GM18858 (cell line): Measurements from ENCODE around the gene CYP17A1.
"Not testable (repeated sequence)": the region's sequence is repeated elsewhere in the genome, so short reads cannot be mapped to it uniquely, and the experiment has no call there.

Experiments
- ATAC-seq: cut with Tn5 transposase; IDR thresholded peaks from one replicate; pipeline ENCODE4 v1.9.1; 2021; ENCODE audit not compliant: unreplicated experiment

CYP17A1 gene

DNA sequence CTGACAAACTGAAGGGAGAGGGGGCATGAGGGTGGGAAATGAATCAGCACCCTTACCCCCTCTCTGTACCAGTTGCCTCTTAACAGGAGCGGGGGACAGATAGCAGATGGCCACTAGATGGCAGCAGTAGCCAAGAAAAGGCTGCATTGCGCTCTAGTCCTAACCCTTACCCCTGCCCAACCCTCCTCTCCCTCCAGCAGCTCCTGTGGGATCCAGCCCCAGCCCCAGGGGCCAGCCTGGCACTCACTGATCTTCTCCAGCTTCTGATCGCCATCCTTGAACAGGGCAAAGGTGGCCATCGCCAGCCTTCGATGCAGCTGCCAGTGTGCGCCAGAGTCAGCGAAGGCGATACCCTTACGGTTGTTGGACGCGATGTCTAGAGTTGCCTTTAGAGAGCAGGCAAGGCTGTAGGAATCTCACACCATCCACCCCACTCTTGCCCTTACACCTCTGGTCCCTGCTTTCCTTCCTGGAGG, 2.2 kb downstream of the CYP17A1 start:
- no peak for ATAC-seq

DNA sequence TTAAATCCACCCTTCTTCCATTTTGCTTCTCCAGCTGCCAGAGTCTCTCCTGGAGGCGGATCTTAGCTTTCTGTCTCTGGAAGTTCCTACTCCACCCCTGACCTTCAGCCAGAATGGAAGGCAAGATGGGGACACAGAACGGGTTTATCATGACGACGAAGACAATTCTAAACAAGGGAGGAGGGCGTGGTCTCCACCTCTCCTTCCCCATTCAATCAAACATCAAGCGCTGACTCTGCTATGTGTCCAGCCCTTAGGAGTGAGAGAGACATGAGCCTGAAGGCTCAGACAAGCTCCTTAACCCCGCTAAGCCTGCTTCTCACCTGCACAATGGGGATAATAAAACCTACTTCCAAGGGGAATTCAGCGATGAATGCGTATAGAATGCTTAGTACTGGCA, 3.1 kb downstream of the CYP17A1 start:
- no peak for ATAC-seq

DNA sequence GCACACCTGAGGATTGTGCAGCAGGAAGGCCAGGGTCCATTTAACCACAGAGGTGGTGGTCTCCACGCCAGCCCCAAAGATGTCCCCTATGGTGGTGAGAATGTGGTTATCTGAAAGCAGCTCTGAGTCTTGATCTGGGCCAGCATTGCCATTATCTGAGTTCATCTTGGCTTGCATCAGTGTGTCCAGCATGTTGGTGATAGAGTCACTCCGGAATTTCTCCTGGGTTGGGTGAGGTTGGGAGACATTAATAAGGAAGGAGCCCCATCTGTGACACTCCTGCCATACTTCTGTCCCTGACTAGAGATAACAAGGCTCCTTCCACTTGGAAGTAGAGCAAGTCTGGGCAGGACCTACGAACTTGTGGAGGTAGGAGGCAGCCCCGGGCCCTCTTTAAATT, 4.2 kb downstream of the CYP17A1 start:
- ATAC-seq, result no peak

DNA sequence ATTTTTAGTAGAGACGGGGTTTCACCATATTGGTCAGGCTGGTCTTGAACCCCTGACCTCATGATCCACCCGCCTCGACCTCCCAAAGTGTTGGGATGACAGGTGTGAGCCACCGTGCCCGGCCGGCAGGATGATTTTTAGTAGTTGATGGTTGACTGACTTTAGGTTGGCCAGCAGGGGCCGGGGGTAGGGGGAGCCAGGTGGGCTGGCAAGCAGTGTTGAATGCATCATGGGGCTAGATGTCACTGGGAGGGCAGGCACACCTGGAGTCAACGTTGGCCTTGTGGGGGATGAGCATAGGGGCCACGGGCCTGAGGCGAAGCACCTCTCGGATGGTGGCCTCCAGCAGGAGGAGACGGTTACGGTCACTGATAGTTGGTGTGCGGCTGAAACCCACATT, 5.0 kb downstream of the CYP17A1 start:
- no peak for ATAC-seq

DNA sequence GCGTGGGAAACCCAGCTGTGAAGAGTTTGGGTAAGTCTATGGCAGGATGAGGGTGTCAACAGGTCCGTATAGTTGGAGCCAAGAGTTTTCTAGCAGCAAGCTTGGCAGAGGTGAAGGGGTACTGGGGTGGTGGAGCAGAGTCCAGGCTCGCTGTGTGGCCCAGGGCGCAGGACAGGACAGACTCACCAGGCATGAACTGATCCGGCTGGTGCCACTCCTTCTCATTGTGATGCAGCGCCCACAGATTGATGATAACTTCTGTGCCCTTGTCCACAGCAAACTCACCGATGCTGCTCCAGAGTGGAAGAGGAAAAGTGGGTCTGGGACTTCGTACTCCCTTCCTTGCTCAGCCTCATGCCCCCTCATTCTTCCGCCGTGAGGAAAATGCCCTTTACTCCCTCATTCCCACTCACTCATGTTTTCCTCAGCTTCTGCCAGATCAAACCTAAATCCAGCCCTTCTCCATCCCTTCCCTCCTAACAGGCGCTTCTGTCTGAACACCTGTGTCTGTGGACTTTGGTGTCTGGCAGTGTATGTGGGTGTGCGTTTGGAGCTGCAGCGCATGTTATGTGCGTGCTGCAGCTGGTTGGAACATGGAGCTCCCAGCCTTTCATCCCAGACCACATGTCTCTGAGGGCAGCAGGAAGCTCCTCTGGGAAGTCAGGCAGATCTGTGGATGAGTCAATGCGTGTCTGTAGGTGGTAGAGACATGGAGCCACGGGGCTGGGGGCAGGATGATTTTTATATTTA, 5.7 kb downstream of the CYP17A1 start:
- no peak for ATAC-seq

DNA sequence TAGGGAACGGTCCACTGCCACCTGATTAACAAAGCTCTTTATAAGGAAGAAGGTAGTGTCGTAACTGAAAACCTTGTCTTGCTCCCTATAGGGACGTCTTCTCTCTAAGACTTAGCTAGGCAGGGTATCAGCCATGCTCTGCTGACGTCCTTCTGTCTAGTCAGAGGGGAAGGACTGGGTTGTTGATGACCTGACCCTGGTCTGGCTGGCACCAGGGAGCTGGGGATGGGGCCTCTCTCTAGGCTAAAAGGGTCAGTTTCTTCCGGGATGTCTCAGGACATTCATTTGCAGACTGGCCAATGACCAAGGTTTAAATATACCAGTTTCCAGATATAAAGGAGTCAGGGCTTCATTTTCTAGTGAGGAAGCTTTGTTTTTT, 9.6 kb downstream of the CYP17A1 start:
- no peak for ATAC-seq

DNA sequence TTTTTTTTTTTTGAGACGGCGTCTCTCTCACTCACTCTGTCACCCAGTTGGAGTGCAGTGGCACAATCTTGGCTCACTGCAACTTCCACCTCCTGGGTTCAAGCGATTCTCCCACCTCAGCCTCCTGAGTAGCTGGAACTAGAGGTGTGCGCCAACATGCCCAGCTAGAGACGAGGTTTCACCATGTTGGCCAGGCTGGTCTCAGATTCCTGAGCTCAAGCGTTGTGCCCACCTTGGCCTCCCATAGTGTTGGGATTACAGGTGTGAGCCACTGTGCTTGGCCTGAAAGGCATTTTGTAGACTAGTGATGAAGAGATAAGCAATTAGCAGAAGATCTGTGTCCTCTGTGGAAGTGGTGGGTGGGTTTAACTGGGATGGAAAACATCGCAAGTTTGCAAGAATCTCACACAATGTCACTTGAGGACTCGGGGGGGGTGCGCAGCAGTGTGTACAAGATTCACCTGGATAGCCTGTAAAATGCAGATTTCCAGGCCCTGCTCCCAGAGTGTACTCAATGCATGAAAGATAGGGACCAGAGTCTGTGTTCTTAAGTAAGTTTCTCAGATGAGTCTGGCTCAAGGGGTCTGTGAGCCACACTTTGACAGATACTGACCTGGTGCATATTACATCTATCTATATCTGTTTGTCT, 10.9 kb downstream of the CYP17A1 start:
- ATAC-seq, result no peak

DNA sequence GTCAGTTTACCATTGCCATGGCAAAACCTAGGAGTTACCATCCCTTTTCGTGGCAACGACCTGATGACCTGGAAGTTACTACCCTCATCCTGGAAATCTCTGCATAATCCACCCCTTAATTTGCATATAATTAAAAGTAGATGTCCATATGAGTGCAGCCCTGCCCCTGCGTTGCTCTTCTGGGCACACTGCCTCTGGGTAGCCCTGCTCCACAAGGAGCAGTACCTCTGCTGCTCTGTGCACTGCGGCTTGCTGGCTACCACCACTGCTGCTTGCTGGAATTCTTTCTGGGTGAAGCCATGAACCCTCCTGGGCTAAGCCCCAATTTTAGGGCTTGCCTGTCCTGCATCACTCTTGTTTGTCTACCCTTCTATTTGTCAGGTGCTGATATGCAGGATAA, 12.5 kb downstream of the CYP17A1 start:
- no peak for ATAC-seq

DNA sequence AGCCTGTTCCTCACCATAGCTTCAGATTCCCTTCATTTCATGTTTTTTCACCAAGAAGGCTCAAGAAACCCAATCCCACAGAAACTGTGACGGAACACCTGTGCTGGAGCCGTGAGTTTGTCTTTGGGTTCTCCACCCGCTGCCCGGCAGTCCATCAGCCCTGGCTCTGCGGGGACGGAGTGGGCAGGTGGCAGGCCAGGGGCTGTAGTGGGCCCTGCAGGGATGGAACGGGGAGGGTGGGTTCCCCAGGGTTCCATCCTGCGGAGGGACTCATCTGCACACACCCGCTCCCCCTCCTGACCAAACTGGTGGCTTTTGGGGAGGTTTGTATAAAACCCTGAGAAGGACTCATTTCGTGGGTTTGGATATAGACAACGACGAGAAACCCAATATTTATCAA, 15.0 kb downstream of the CYP17A1 start:
- ATAC-seq, result no peak

DNA sequence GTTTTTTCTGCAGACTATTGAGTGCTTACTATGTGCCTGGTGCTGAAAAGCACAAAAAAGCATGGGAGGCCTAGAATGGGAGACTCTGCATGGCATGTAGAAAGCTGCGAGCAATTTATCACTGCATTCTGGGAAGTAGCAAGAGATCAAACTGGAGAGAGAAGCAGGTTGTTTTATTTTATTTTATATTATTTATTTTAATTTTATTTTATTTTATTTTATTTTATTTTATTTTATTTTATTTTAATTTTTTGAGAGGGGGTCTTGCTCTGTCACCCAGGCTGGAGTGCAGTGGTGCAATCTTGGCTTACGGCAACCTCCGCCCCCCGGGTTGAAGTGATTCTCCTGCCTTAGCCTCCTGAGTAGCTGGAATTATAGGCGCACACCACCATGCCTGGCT, 17.2 kb downstream of the CYP17A1 start:
- not testable (repeated sequence) for ATAC-seq

DNA sequence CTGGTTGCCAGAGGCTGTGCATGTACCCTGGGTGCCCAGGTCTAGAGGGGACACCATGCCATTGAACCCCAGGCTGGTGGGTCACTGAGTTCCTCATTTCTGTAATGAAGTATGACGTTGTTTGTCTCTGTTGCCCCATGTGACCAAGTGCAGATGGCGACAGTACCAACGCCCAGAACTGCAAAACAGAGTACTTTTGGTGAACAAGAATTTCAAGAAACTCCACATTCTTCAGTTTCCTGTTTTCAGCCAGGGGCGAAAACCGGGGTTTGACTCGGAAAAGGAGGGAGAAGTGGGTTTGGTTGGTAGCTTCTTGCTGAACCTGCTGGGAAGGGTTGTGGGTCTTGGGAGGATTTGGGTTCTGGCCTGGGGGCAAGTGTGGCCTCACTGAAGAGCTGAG, 18.2 kb downstream of the CYP17A1 start:
- ATAC-seq, result no peak

DNA sequence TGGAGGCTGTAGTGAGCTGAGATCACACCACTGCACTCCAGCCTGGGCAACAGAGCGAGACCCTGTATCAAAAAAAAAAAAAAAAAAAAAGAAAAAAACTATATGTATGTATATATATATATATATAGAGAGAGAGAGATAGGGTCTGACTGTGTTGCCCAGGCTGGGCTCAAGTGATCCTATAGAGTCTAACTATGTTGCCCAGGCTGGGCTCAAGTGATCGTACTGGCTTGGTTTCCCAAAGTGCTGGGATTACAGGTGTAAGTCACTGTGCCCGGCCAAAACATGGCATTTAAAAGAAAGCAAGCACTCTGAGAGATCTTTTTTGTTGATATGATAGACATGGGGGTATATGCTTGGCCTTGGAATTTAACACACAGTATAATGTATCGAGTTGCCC, 20.0 kb downstream of the CYP17A1 start:
- ATAC-seq, result no peak

DNA sequence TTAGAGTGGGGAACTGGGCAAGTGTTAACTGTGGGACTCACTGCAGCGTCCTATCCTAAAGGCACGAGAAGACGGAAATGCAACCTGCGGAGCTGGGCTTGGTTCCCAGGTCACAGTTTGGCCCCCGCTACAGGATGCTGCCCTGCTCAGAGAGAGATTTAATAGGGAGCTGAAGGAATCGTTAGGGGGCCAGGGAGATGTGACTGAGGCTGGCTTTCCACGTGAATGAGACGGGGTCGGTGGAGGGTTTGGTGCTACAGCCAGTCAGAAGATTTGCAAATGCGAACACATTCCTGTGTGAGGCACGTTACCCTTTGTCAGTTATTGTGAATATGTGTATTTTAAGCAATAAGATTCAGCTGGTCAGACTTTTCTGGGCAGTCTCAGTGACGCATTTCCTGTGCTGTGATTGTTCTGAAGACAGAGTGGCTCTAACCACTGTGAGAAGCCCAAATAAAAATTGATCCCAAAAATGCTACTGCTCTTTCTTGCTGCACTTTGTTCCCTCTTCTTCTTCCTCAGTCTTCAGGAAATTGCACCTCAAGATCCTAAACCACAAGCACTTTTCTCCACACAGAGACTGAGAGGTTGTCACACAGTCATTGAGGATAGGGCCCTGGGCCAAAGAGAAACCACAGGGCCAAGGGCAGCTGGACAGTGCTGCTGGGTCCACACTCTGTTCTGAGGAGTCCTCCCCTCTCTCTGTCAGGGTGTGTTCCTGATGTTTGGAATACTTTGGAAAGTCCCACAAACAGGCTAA, 21.2 kb downstream of the CYP17A1 start:
- no peak for ATAC-seq

DNA sequence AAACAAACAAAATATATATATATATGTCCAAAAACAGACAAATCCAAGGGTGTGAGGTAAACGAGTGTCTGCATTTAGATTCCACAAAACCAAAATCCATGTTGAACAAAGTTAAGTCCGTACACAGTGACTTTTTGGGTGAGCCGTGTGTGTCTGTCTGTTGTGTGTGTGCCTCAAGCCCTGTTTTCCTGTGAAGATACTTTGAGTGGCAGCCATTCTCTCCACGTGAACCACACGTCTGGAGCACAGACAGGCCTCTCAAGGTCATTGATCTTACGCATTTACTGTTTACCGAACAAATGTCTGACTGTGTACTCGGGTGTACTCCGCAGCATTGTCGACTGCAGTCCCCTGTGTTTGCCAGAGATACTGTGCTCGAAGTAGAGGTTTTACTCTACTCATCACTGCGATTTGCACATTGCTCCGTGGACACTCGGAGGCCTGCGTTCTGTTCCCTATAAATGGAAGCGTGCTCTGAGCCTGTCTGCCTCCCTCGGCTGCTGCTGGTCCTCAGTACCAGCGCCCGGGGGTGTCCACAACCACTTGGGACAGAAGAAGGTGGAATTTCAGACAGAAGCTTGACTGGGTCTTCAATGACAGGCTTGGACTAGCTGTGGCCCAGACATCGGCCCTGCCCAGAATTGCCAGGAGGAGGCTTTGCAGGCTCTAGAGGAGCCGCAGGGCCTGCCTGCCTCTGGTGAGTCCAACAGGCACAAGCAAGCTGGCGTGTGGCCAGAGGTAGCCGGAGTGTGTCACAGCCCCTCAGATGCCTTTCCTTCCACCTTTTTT, 22.1 kb downstream of the CYP17A1 start:
- ATAC-seq, result no peak

DNA sequence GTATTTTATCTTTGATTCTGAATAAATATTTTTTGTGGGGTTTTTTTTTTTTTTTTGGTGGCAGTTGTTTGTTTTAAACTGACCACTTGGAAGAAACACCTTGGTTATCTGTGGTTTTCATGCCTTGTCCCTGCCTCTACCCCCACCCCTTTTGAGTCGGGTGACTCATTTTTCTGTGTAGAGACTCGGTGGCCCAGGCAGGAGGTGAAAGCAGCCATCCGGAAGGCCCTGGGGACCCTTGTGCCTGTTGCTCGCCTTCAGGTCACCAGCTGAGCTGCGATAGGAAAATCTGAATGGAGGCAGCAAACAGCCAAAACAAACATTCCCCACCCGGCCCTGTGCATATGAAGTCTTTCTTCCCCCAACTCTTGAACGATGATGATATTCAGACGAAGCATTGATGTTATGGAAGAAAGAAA, 22.8 kb downstream of the CYP17A1 start:
- no peak for ATAC-seq

DNA sequence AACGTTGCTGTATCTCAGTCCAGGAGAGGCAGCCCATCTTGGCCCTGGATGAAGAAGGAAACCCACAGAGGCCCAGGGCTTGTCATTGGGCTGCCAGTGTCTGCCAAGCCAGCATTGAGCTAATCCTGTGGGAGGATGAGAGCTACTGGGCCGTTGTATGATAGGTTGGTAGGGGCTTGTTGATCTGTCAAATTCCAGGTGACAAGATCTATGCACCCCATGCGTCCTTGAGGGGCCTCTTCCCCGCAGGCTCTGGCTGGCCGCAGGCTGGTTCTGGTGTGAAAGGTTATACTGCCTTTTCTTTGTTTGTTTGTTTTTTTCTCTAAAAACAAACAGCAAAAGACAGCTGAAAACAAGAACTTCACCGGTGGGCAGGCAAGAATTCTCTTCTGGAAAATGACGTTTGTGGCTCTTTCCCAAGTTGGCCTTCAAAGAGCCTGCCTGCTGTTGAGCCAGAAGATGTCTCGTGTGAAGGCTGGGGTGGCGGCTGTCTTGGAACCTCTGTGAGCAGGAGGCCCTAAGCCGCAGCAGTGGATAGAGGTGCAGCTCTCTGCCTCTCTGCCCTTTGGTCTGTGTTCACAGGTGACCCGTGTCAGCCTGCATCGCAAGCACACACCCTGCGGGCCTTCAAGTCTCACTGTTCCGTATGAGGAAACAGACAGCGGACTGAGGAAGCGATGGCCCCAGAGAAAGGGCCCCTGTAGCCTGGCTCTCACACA, 23.3 kb downstream of the CYP17A1 start:
- ATAC-seq, result no peak

DNA sequence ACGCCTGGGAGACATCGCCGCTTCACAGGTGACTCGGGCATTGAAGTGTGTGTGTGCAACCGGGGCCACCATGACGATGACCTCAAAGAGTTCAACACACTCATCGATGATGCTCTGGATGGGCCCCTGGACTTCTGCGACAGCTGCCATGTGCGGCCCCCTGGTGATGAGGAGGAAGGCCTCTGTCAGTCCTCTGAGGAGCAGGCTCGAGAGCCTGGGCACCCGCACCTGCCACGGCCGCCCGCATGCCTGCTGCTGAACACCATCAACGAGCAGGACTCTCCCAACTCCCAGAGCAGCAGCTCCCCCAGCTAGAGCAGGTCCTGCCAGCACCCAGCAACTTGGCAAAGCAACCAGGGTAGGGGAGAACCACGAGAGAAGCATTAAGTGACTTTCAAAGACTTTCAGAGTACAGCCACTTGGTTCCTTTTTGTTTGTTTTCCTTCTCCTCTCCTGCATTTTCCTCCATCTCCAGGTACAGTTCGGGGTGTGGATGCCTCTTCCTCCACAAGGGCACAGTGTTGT, 24.1 kb downstream of the CYP17A1 start:
- ATAC-seq, result no peak

DNA sequence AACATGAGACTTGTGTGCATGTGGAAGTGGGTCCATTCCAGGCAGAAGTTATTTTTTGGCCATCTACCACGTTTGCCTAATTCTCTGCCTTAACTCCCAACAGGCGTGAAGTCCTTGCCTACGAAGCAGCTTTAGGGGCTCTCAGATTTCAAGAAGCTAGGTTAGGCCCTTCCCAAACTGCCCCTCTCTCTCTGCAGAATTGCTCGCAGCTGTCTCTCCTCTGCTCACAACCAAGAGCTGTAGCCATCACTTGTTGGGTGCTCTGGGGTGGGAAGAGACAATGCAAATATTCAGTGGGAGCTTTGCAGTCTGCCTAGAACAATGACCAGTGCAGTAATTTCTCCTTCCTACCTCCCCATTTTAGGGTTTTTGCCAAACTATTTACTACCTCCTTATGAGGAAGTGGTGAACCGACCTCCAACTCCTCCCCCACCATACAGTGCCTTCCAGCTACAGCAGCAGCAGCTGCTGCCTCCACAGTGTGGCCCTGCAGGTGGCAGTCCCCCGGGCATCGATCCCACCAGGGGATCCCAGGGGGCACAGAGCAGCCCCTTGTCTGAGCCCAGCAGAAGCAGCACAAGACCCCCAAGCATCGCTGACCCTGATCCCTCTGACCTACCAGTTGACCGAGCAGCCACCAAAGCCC, 24.9 kb downstream of the CYP17A1 start:
- ATAC-seq, result no peak

DNA sequence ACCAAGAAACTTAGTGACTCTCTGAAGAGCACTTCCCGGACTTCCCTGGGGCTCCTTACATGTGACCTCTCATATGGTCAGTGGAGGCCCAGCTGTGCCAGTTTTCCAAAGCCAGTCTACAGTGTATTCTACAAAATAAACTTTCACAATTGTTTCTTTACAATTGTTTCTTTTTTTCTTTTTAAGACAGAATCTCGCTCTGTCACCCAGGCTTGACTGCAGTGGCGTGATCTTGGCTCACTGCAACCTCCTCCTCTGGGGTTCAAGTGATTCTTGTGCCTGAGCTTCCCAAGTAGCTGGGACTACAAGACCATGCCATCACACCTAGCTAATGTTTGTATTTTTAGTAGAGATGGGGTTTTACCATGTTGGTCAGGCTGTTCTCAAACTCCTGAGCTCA, 25.9 kb downstream of the CYP17A1 start:
- ATAC-seq, result no peak

DNA sequence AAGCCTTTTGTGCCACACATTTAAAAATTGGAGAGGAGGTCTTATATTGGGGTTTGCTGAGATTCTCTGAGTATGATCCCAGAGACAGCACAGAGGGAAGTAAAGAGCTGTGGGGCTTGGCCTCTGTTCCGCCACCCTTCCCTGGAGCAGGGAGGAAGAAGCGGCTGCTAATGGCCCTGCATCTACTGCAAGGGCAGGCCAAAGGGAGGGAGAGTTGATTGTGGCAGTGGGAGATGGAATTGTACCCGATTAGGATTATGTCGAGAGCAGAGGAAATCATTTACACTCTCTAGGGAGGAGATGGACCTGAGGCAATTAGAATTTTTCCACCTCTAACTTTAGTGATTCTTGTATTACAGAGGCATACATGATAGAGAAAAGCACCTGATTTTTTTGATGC, 28.8 kb downstream of the CYP17A1 start:
- ATAC-seq, result no peak
